Peyer's patch (tissue), 4 donors: ENCODE data around the gene F8A1.

Source experiments
- CTCF ChIP-seq, 6 experiments: fragments of 450-650 bp in 4 of 6; fragments of 200-600 bp in 2 of 6; sonication (generic) in 1 of 6; IDR thresholded peaks; one replicate each; pipeline ENCODE4 v1.5.1; 2017 to 2019; ENCODE audit warnings: antibody characterized with exemption in 6 of 6, mild to moderate bottlenecking in 3 of 6, moderate library complexity in 1 of 6
- POLR2A ChIP-seq, 2 donors: fragments of 450-650 bp; IDR thresholded peaks; one replicate each; pipeline ENCODE4 v1.5.1; 2017; ENCODE audit warnings: antibody characterized with exemption in 2 of 2, mild to moderate bottlenecking in 2 of 2, moderate library complexity in 2 of 2

- TF ChIP-seq CTCF (IDR thresholded peaks at IDR 0.05): no peak
- TF ChIP-seq POLR2A (IDR thresholded peaks at IDR 0.05): no peak
Measured at GRCh38 chrX:154908821-154909220, 22.7 kb downstream of the F8A1 start.
